A673 (cell line): ENCODE data around the gene PALD1.

Source experiments
- EZH2 ChIP-seq: fragments of 200-600 bp; sonication (generic); IDR thresholded peaks from 2 replicates; pipeline ENCODE4 v1.6.1; 2017; ENCODE audit warnings: borderline replicate concordance, low read depth, mild to moderate bottlenecking, mixed read lengths, antibody characterized with exemption, low read length; ENCODE audit not compliant: poor library complexity, severe bottlenecking
- TF ChIP-seq, protein P1 (sequence below): fragments of 300-800, 200-600 bp; sonication (generic); conservative IDR thresholded peaks from 2 replicates; pipeline ENCODE4 v1.5.1; 2017; ENCODE audit warnings: low read depth, mild to moderate bottlenecking, antibody characterized with exemption, low read length, moderate library complexity, mixed read lengths

DNA sequence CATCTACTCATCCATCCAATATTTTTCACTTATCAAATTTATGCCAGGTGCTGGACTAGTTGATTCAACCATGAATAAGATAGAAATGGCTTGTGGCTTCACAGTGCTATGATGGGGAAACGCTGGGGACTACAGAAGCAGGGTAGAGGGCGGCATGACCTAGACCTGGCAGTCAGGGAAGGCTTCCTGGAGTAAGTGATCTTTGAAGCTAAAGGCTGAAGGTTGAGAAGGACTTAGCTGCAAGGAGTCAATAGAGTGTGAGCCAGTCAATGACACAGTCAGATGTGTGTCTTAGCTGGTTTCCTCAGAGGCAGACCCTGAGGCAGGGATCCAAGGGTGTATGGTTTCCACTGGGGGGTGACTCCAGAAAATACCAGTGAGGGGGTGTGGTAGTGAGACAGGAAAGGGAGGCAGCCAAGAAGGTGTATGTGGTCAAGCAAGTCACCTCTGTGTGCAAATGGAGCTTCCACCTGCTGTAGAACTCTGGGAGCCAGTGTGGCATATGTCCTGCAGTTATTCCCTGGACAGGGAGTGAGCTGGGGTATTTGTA, 113.7 kb downstream of the PALD1 start:
- TF ChIP-seq, protein P1, sequence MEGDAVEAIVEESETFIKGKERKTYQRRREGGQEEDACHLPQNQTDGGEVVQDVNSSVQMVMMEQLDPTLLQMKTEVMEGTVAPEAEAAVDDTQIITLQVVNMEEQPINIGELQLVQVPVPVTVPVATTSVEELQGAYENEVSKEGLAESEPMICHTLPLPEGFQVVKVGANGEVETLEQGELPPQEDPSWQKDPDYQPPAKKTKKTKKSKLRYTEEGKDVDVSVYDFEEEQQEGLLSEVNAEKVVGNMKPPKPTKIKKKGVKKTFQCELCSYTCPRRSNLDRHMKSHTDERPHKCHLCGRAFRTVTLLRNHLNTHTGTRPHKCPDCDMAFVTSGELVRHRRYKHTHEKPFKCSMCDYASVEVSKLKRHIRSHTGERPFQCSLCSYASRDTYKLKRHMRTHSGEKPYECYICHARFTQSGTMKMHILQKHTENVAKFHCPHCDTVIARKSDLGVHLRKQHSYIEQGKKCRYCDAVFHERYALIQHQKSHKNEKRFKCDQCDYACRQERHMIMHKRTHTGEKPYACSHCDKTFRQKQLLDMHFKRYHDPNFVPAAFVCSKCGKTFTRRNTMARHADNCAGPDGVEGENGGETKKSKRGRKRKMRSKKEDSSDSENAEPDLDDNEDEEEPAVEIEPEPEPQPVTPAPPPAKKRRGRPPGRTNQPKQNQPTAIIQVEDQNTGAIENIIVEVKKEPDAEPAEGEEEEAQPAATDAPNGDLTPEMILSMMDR: no peak
- no peak for TF ChIP-seq EZH2
